K562 (cell line): Measurements from ENCODE around the gene RAB6A. TPM values are rescaled to one million over a fixed set of nuclear protein-coding genes. Genes with fewer than 3 reads are reported as not detected.

ENCODE experiments used
- ATF1 ChIP-seq, 2 experiments: fragments of 450-650 bp in 1 of 2; IDR thresholded peaks; 2 replicates each; pipeline ENCODE4 v1.6.1; 2016; ENCODE audit warnings: missing compliant biosample characterization in 1 of 2, missing genetic modification characterization in 1 of 2
- CAMTA2 ChIP-seq: fragments of 250-450 bp; sonication (Bioruptor Pico); conservative IDR thresholded peaks from 2 replicates; pipeline ENCODE4 v1.5.1; 2022
- FOXA3 ChIP-seq, 2 experiments: fragments of 450-650 bp in 1 of 2; sonication (generic) in 1 of 2; formaldehyde crosslinking; IDR thresholded peaks in 1 of 2; conservative IDR thresholded peaks in 1 of 2; 2 replicates each; pipeline versions ENCODE4 v1.4.0 to v1.8.0; 2020 to 2022; ENCODE audit warnings: mild to moderate bottlenecking in 2 of 2, missing genetic modification reagents in 1 of 2
- NFATC3 ChIP-seq: fragments of 450-650 bp; IDR thresholded peaks from 2 replicates; pipeline ENCODE4 v1.6.1; 2017; ENCODE audit warnings: mild to moderate bottlenecking
- POLR2G ChIP-seq: fragments of 200-400 bp; formaldehyde crosslinking; IDR thresholded peaks from 2 replicates; pipeline ENCODE4 v1.6.1; 2017; ENCODE audit warnings: low read depth, mild to moderate bottlenecking, antibody characterized with exemption, low read length, moderate library complexity
- SP2 ChIP-seq: IDR thresholded peaks from 2 replicates; pipeline ENCODE4 v1.6.1; 2011; ENCODE audit warnings: mild to moderate bottlenecking, low read depth, low read length, moderate library complexity; ENCODE audit not compliant: poor library complexity, severe bottlenecking; ENCODE audit errors: extremely low read depth
- ZNF41 ChIP-seq: fragments of 250-450 bp; sonication (Bioruptor Pico); conservative IDR thresholded peaks from 2 replicates; pipeline ENCODE4 v1.4.0; 2020; ENCODE audit warnings: mild to moderate bottlenecking
- ZNF76 ChIP-seq: fragments of 250-450 bp; sonication (Bioruptor Pico); IDR thresholded peaks from 2 replicates; pipeline ENCODE4 v1.4.0; 2020; ENCODE audit warnings: mild to moderate bottlenecking, moderate library complexity, borderline replicate concordance
- polyA plus RNA-seq, 8 experiments: library from polyadenylated mRNA; depleted of rRNA in 4 of 8; stranded (reverse) in 5 of 8; unstranded in 3 of 8; fragments of >200 nt; fragmentation: Nextera tagmentation in 2 of 8; fragmentation: Illumina TruSeq in 1 of 8; extraction: Ambion mirVana in 2 of 8; extraction: Trizol in 1 of 8; gene quantifications; 2 replicates each; pipeline versions ENCODE4 v1.2.1 to v1.2.3, GENCODE V29; 2011 to 2014; ENCODE audit warnings: inconsistent platforms in 1 of 8, missing spikeins in 1 of 8
- total RNA-seq, 7 experiments: library from RNA; depleted of rRNA in 6 of 7; stranded (reverse); fragments of >200 nt in 6 of 7; fragmentation: Illumina TruSeq in 2 of 7; extraction: Trizol in 2 of 7; gene quantifications; 2 replicates each; pipeline versions ENCODE4 v1.2.1 to v1.2.3, GENCODE V29; 2011 to 2021; ENCODE audit warnings: low replicate concordance in 1 of 7
- TF ChIP-seq, protein P1 (sequence below), 2 experiments: IDR thresholded peaks; 2 replicates each; pipeline ENCODE4 v1.6.1; 2011; ENCODE audit warnings: borderline replicate concordance in 1 of 2, control low read depth in 1 of 2, low read depth in 1 of 2, low read length in 1 of 2, mild to moderate bottlenecking in 1 of 2, mixed read lengths in 1 of 2, moderate library complexity in 1 of 2; ENCODE audit not compliant: insufficient read depth in 1 of 2, insufficient read length in 1 of 2, poor library complexity in 1 of 2, severe bottlenecking in 1 of 2; ENCODE audit errors: extremely low read depth in 1 of 2
- TF ChIP-seq, protein P2 (sequence below): fragments of 450-650 bp; IDR thresholded peaks from 2 replicates; pipeline ENCODE4 v1.7.0; 2016; ENCODE audit warnings: borderline replicate concordance
- TF ChIP-seq, protein P3 (sequence below): fragments of 150-350 bp; conservative IDR thresholded peaks from 2 replicates; pipeline ENCODE4 v1.6.1; 2014; ENCODE audit warnings: low read length

RAB6A gene
- total and polyA plus RNA-seq, 9 of the 15 experiments (the other 6 are each of a cell fraction or from before 2014, with no cell fraction given), result 14.0 to 95.3 (median 45.4) TPM

DNA sequence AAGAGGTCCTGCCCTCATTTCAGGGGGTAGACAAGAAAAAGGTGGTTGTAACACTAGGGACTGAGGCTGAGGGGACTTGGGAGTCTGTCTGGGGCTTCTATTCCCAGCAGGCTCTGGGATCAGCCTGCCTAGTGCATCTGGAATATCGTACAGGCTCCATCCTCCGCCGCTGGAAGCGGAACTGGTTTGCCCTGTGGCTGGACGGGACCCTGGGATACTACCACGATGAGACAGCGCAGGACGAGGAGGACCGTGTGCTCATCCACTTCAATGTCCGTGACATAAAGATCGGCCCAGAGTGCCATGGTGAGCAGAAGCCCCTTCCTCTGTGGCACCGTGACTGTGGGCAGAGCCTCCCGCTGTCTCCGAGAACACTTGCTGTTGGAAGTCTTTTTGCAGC, 110.5 kb downstream of the RAB6A start (continued):
- TF ChIP-seq, protein P1, sequence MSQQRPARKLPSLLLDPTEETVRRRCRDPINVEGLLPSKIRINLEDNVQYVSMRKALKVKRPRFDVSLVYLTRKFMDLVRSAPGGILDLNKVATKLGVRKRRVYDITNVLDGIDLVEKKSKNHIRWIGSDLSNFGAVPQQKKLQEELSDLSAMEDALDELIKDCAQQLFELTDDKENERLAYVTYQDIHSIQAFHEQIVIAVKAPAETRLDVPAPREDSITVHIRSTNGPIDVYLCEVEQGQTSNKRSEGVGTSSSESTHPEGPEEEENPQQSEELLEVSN (IDR thresholded peaks at IDR 0.05; ENCODE audit: borderline replicate concordance in 1 of 2, extremely low read depth in 1 of 2, insufficient read depth in 1 of 2, insufficient read length in 1 of 2, low read depth in 1 of 2, low read length in 1 of 2, poor library complexity in 1 of 2, severe bottlenecking in 1 of 2), result no peak
- TF ChIP-seq FOXA3 (CRISPR knock-in tag; conservative IDR thresholded peaks at IDR 0.05 in 1 of 2, IDR thresholded peaks at IDR 0.05 in 1 of 2), result no peak
- no peak for TF ChIP-seq SP2
- no peak for TF ChIP-seq POLR2G
- TF ChIP-seq, protein P2, sequence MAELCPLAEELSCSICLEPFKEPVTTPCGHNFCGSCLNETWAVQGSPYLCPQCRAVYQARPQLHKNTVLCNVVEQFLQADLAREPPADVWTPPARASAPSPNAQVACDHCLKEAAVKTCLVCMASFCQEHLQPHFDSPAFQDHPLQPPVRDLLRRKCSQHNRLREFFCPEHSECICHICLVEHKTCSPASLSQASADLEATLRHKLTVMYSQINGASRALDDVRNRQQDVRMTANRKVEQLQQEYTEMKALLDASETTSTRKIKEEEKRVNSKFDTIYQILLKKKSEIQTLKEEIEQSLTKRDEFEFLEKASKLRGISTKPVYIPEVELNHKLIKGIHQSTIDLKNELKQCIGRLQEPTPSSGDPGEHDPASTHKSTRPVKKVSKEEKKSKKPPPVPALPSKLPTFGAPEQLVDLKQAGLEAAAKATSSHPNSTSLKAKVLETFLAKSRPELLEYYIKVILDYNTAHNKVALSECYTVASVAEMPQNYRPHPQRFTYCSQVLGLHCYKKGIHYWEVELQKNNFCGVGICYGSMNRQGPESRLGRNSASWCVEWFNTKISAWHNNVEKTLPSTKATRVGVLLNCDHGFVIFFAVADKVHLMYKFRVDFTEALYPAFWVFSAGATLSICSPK, result no peak
- no peak for TF ChIP-seq ZNF41 (CRISPR knock-in tag)
- TF ChIP-seq ZNF76 (CRISPR knock-in tag), result no peak
- TF ChIP-seq ATF1 (CRISPR knock-in tag; IDR thresholded peaks at IDR 0.05), result no peak
- no peak for TF ChIP-seq ATF1 (tag; IDR thresholded peaks at IDR 0.05)
- TF ChIP-seq, protein P3, sequence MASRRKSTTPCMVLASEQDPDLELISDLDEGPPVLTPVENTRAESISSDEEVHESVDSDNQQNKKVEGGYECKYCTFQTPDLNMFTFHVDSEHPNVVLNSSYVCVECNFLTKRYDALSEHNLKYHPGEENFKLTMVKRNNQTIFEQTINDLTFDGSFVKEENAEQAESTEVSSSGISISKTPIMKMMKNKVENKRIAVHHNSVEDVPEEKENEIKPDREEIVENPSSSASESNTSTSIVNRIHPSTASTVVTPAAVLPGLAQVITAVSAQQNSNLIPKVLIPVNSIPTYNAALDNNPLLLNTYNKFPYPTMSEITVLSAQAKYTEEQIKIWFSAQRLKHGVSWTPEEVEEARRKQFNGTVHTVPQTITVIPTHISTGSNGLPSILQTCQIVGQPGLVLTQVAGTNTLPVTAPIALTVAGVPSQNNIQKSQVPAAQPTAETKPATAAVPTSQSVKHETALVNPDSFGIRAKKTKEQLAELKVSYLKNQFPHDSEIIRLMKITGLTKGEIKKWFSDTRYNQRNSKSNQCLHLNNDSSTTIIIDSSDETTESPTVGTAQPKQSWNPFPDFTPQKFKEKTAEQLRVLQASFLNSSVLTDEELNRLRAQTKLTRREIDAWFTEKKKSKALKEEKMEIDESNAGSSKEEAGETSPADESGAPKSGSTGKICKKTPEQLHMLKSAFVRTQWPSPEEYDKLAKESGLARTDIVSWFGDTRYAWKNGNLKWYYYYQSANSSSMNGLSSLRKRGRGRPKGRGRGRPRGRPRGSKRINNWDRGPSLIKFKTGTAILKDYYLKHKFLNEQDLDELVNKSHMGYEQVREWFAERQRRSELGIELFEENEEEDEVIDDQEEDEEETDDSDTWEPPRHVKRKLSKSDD, result no peak
- no peak for TF ChIP-seq NFATC3
- TF ChIP-seq CAMTA2 (CRISPR knock-in tag), result no peak
